Thyroid gland (tissue), 4 donors: ENCODE data around the gene DKC1. TPM values are rescaled to one million over a fixed set of nuclear protein-coding genes. Genes with fewer than 3 reads are reported as not detected.

ENCODE experiments used
- DNase-seq, 2 donors: peaks; one replicate each; pipeline ENCODE4 v3.0.0-alpha.2; 2019
- H3K27ac ChIP-seq, 3 donors: fragments of 200-600 bp; sonication (generic); 1 replicate in 2 of 3; 2 replicates in 1 of 3; pipeline ENCODE4 v1.5.1; 2016 to 2019; ENCODE audit warnings: mild to moderate bottlenecking in 1 of 3, moderate library complexity in 1 of 3
- H3K27me3 ChIP-seq: fragments of 200-600 bp; sonication (generic); one replicate; pipeline ENCODE4 v1.5.1; 2019
- H3K36me3 ChIP-seq, 2 donors: fragments of 200-600 bp; sonication (generic); one replicate each; pipeline ENCODE4 v1.5.1; 2016 to 2019
- H3K4me1 ChIP-seq, 2 donors: fragments of 200-600 bp; sonication (generic); one replicate each; pipeline ENCODE4 v1.5.1; 2017 to 2019
- H3K4me3 ChIP-seq, 3 donors: fragments of 200-600 bp; sonication (generic); replicated peaks in 1 of 3; 1 replicate in 2 of 3; 2 replicates in 1 of 3; pipeline ENCODE4 v1.5.1; 2016; ENCODE audit warnings: mild to moderate bottlenecking in 1 of 3
- H3K9me3 ChIP-seq: fragments of 200-600 bp; sonication (generic); one replicate; pipeline ENCODE4 v1.5.1; 2017
- POLR2A ChIP-seq, 2 donors: fragments of 450-650 bp; IDR thresholded peaks; one replicate each; pipeline ENCODE4 v1.6.1; 2017; ENCODE audit warnings: antibody characterized with exemption in 2 of 2, mild to moderate bottlenecking in 2 of 2, moderate library complexity in 1 of 2
- WGBS, 2 donors: methylation state at CpG; one replicate each; pipeline ENCODE4 v1.1.5; 2017; 5-methylcytosine and 5-hydroxymethylcytosine counted together
- intact Hi-C: fragments of 100-400 bp; cut with DNase I; formaldehyde crosslinking; loops from one replicate; pipeline ENCODE4 v1.15.1; 2023
- total RNA-seq, 4 donors: library from RNA; depleted of rRNA; stranded (reverse); fragments of >200 nt; gene quantifications; one replicate each; pipeline ENCODE4 v1.2.3, GENCODE V29; 2016
- TF ChIP-seq, protein P1 (sequence below), 6 experiments: fragments of 200-600 bp in 3 of 6; fragments of 450-650 bp in 3 of 6; sonication (generic) in 3 of 6; IDR thresholded peaks; one replicate each; pipeline ENCODE4 v1.5.1; 2016 to 2019; ENCODE audit warnings: antibody characterized with exemption in 6 of 6, mild to moderate bottlenecking in 2 of 6, inconsistent platforms in 1 of 6, moderate library complexity in 1 of 6

Gene DKC1
- total RNA-seq, 4 donors from 2014 or later: 33.8 to 41.5 (median 35.2) TPM

DNA sequence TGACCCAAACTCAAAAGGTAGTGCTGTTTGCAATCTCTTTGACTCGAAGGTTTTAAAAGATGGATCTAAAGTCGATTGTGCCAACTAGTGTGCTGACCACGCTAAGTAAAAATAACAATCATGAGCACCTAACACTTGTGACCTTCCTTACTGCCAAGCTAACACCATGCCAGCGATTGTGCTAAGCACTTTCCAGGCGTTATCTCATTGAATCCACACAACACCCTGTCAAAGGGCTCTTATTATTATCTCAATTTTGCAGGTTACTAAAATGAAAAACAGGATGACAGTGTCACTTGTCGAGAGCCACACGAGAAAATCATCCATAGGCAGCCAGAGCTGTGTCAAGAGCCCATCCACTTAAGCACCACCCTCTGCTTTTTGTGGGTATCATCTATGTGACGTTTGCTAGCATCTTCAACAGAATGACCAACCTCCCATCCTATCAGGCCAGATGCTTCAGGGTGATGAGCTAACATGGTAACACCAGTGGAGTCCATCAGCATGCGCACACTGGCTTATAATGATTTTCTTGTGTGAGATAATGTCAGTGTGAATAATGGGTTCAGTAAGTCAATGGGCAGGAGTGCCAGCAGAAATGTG lies 10.9 kb upstream of the DKC1 start:
- 36 to 49% methylated on average over 7 to 9 of the region's 9 CpGs for WGBS, 2 donors
- peak; percentile 9 to 18 for DNase-seq
- no peak overlapping the region for H3K4me3 ChIP-seq
- no peaks in the 10 kb centered on the region for H3K36me3 ChIP-seq
- TF ChIP-seq, protein P1, sequence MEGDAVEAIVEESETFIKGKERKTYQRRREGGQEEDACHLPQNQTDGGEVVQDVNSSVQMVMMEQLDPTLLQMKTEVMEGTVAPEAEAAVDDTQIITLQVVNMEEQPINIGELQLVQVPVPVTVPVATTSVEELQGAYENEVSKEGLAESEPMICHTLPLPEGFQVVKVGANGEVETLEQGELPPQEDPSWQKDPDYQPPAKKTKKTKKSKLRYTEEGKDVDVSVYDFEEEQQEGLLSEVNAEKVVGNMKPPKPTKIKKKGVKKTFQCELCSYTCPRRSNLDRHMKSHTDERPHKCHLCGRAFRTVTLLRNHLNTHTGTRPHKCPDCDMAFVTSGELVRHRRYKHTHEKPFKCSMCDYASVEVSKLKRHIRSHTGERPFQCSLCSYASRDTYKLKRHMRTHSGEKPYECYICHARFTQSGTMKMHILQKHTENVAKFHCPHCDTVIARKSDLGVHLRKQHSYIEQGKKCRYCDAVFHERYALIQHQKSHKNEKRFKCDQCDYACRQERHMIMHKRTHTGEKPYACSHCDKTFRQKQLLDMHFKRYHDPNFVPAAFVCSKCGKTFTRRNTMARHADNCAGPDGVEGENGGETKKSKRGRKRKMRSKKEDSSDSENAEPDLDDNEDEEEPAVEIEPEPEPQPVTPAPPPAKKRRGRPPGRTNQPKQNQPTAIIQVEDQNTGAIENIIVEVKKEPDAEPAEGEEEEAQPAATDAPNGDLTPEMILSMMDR (IDR thresholded peaks at IDR 0.05): no peak
- TF ChIP-seq POLR2A (IDR thresholded peaks at IDR 0.05): no peak
- peak overlapping the region in 2 of 3 donors; percentile 11 to 46 for H3K27ac ChIP-seq
- intact Hi-C loops: no loop called here
- no peaks in the 10 kb centered on the region for H3K9me3 ChIP-seq
- peaks cover 0 to 3% of the 10 kb centered on the region in 2 donors for H3K4me1 ChIP-seq
- H3K27me3 ChIP-seq: no peaks in the 10 kb centered on the region

DNA sequence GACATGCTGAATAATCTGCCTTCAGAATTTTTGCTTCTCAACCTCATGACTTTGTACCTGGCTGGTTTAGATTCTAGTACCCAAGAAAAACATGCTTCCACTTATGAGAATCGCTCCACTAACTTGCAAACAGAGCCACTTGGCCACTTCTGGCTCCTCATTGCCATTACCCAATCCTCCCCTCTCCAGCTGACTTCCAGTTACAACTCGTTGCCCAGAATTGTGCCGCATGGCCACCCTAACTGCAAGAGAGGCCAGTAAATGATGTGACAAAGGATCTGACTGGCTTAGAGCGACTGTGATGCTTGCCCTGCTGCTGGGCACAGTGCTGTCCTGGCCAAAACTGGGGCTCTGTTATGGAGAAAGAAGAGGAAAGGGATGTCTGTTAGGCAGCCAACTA lies 4.0 kb upstream of the DKC1 start:
- Histone ChIP-seq H3K36me3 (no peaks in the 10 kb centered on the region), H3K4me1 (peaks cover 6 to 16% of the 10 kb centered on the region in 2 donors), H3K27ac (peak overlapping the region; percentile 67 to 86 (median 81)), H3K4me3 (no peak overlapping the region), H3K9me3 (no peaks in the 10 kb centered on the region), H3K27me3 (no peaks in the 10 kb centered on the region)
- 34 to 47% methylated on average over 3 to 4 of the region's 4 CpGs for WGBS, 2 donors
- TF ChIP-seq, protein P1 (IDR thresholded peaks at IDR 0.05): no peak
- no peak for TF ChIP-seq POLR2A (IDR thresholded peaks at IDR 0.05)
- intact Hi-C loops: no loop called here
- peak; percentile 85 to 86 for DNase-seq

GRCh38 chrX:154761977-154762536 lies 607 bp upstream of the DKC1 start:
- TF ChIP-seq POLR2A (IDR thresholded peaks at IDR 0.05): no peak
- TF ChIP-seq, protein P1 (IDR thresholded peaks at IDR 0.05): no peak
- H3K27ac ChIP-seq: peak overlapping the region; percentile 44 to 81 (median 70)
- peaks cover 6 to 21% of the 10 kb centered on the region in 2 donors for H3K4me1 ChIP-seq
- no peak overlapping the region for H3K4me3 ChIP-seq
- no peaks in the 10 kb centered on the region for H3K27me3 ChIP-seq
- intact Hi-C loops: no loop called here
- no peaks in the 10 kb centered on the region for H3K9me3 ChIP-seq
- H3K36me3 ChIP-seq: peaks cover 0 to 7% of the 10 kb centered on the region in 2 donors
- DNase-seq: peak; percentile 52 to 62
- 6 to 11% methylated on average over 11 of the region's 11 CpGs for WGBS, 2 donors

- DNase-seq: no peak
- 90 to 100% methylated on average over 2 to 5 of the region's 5 CpGs for WGBS, 2 donors
- Histone ChIP-seq H3K9me3 (no peaks in the 10 kb centered on the region), H3K36me3 (peaks cover 0 to 10% of the 10 kb centered on the region in 2 donors), H3K4me3 (no peak overlapping the region), H3K27me3 (no peaks in the 10 kb centered on the region), H3K27ac (peak overlapping the region in 1 of 3 donors; percentile 36), H3K4me1 (peaks cover 0 to 15% of the 10 kb centered on the region in 2 donors)
- TF ChIP-seq, protein P1 (IDR thresholded peaks at IDR 0.05): no peak
- TF ChIP-seq POLR2A (IDR thresholded peaks at IDR 0.05): no peak
- intact Hi-C loops: no loop called here
Measured at GRCh38 chrX:154774622-154775021, 12.0 kb downstream of the DKC1 start.
